ENCODE results near the gene ITGB6.
"Not testable (repeated sequence)": the region's sequence is repeated elsewhere in the genome, so short reads cannot be mapped to it uniquely, and the experiment has no call there.

ITGB6 gene

GRCh38 chr2:160140471-160140870, 59.6 kb downstream of the ITGB6 start:
- Histone ChIP-seq H3K36me3 (ENCODE audit: control insufficient read depth, insufficient read depth, low read length) (no peaks in the 10 kb centered on the region), H3K27me3 (ENCODE audit: control insufficient read depth, insufficient read depth, low read length) (no peaks in the 10 kb centered on the region), H3K4me3 (ENCODE audit: low read length) (no peak overlapping the region), H3K4me1 (ENCODE audit: control insufficient read depth, insufficient read depth, low read length) (no peaks in the 10 kb centered on the region), H3K9ac (ENCODE audit: low read length) (no peak overlapping the region), H3K27ac (ENCODE audit: low read depth, low read length) (no peak overlapping the region)

- H3K36me3 ChIP-seq (ENCODE audit: control insufficient read depth, insufficient read depth, low read length): no peaks in the 10 kb centered on the region
- no peak overlapping the region for H3K27ac ChIP-seq (ENCODE audit: low read depth, low read length)
- no peaks in the 10 kb centered on the region for H3K4me1 ChIP-seq (ENCODE audit: control insufficient read depth, insufficient read depth, low read length)
- H3K9ac ChIP-seq (ENCODE audit: low read length): no peak overlapping the region
- no peak overlapping the region for H3K4me3 ChIP-seq (ENCODE audit: low read length)
- H3K27me3 ChIP-seq (ENCODE audit: control insufficient read depth, insufficient read depth, low read length): no peaks in the 10 kb centered on the region
Measured at GRCh38 chr2:160139991-160140390, 60.1 kb downstream of the ITGB6 start.

DNA sequence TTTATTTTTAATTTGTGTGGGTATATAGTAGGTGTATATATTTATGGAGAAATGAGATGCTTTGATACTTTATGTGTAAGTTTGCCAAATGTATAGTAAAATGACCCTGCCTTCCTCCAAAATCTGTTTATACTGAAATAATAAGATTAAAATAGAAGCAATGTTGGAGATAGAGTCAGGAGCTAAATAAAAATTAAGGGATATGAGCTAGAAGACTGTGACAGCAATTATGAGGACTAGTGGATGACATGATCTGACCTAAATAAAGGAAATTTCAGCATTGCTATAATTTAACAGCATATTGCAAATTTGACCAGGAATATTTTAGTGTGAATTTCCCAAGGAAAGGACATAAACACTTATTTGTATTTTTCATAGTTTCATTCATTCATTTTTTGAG, 60.7 kb downstream of the ITGB6 start:
- Histone ChIP-seq H3K9ac (ENCODE audit: low read length) (no peak overlapping the region), H3K27me3 (ENCODE audit: control insufficient read depth, insufficient read depth, low read length) (no peaks in the 10 kb centered on the region), H3K27ac (ENCODE audit: low read depth, low read length) (no peak overlapping the region), H3K4me3 (ENCODE audit: low read length) (no peak overlapping the region), H3K36me3 (ENCODE audit: control insufficient read depth, insufficient read depth, low read length) (no peaks in the 10 kb centered on the region), H3K4me1 (ENCODE audit: control insufficient read depth, insufficient read depth, low read length) (no peaks in the 10 kb centered on the region)

DNA sequence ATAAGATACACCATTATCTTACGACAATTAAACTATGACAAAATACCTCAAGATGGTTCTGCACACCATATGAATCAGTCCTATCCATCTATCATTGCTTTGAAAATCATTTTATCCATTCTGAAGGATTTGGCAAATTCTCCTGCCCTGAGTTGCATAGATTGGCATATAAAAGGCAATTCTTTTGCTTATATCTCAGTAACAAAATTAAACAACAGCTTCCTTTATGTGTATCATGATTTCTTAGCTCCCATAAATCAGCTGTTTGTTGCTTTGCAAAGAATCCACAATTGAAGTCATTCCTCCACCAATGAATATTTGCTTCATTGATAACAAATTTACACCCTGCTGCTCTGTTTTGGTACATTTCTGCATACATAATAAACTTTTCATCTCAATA, 61.7 kb downstream of the ITGB6 start:
- H3K4me1 ChIP-seq (ENCODE audit: control insufficient read depth, insufficient read depth, low read length): no peaks in the 10 kb centered on the region
- H3K9ac ChIP-seq (ENCODE audit: low read length): no peak overlapping the region
- H3K4me3 ChIP-seq (ENCODE audit: low read length): no peak overlapping the region
- H3K27ac ChIP-seq (ENCODE audit: low read depth, low read length): no peak overlapping the region
- no peaks in the 10 kb centered on the region for H3K36me3 ChIP-seq (ENCODE audit: control insufficient read depth, insufficient read depth, low read length)
- no peaks in the 10 kb centered on the region for H3K27me3 ChIP-seq (ENCODE audit: control insufficient read depth, insufficient read depth, low read length)

DNA sequence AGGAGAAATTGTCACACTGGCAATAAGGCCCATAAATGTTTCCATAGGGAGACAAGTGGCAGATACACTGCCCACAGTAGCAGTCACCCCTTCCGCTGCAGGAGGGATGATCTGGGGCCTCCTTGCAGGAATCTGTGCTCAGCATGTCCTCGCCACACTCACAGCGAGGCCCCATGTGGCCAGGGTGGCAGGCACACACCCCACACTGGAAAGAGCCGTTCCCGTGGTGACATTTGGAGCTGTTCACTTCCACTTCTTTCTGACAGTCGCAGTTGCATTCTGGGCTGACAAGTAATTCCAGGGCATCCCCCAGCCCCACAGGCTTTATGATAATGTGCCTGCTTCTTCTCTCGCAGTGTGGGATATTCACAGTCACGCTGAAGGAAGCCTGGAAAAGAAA, 62.6 kb downstream of the ITGB6 start:
- H3K4me1 ChIP-seq (ENCODE audit: control insufficient read depth, insufficient read depth, low read length): no peaks in the 10 kb centered on the region
- no peaks in the 10 kb centered on the region for H3K27me3 ChIP-seq (ENCODE audit: control insufficient read depth, insufficient read depth, low read length)
- no peak overlapping the region for H3K9ac ChIP-seq (ENCODE audit: low read length)
- H3K36me3 ChIP-seq (ENCODE audit: control insufficient read depth, insufficient read depth, low read length): no peaks in the 10 kb centered on the region
- H3K27ac ChIP-seq (ENCODE audit: low read depth, low read length): no peak overlapping the region
- no peak overlapping the region for H3K4me3 ChIP-seq (ENCODE audit: low read length)

- H3K27me3 ChIP-seq (ENCODE audit: control insufficient read depth, insufficient read depth, low read length): no peaks in the 10 kb centered on the region
- no peak overlapping the region for H3K9ac ChIP-seq (ENCODE audit: low read length)
- no peak overlapping the region for H3K27ac ChIP-seq (ENCODE audit: low read depth, low read length)
- no peaks in the 10 kb centered on the region for H3K36me3 ChIP-seq (ENCODE audit: control insufficient read depth, insufficient read depth, low read length)
- H3K4me1 ChIP-seq (ENCODE audit: control insufficient read depth, insufficient read depth, low read length): no peaks in the 10 kb centered on the region
- H3K4me3 ChIP-seq (ENCODE audit: low read length): no peak overlapping the region
Measured at GRCh38 chr2:160132761-160133160, 67.3 kb downstream of the ITGB6 start.

GRCh38 chr2:160126756-160127155, 73.3 kb downstream of the ITGB6 start:
- H3K27ac ChIP-seq (ENCODE audit: low read depth, low read length): no peak overlapping the region
- H3K4me3 ChIP-seq (ENCODE audit: low read length): no peak overlapping the region
- no peaks in the 10 kb centered on the region for H3K36me3 ChIP-seq (ENCODE audit: control insufficient read depth, insufficient read depth, low read length)
- H3K9ac ChIP-seq (ENCODE audit: low read length): no peak overlapping the region
- no peaks in the 10 kb centered on the region for H3K4me1 ChIP-seq (ENCODE audit: control insufficient read depth, insufficient read depth, low read length)
- no peaks in the 10 kb centered on the region for H3K27me3 ChIP-seq (ENCODE audit: control insufficient read depth, insufficient read depth, low read length)

DNA sequence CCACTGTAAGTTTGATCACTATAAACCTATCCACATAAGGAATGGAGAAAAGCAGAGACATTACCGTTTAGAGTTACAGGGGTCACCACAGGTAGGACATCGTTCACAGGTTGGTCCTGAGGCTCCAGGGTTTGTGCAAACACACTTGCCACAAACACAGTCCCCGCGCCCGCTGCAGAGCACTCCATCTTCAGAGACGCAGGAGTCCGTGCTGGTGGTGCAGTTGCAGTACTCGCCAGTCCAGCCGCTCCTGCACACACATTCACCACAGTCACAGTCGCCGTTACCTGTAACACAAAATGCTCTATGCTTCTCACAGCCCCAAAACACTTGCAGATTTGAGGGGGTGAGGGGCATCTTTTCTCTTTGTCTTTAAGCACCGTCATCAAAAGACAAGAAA, 73.8 kb downstream of the ITGB6 start:
- Histone ChIP-seq H3K4me3 (ENCODE audit: low read length) (no peak overlapping the region), H3K4me1 (ENCODE audit: control insufficient read depth, insufficient read depth, low read length) (no peaks in the 10 kb centered on the region), H3K9ac (ENCODE audit: low read length) (no peak overlapping the region), H3K27me3 (ENCODE audit: control insufficient read depth, insufficient read depth, low read length) (no peaks in the 10 kb centered on the region), H3K36me3 (ENCODE audit: control insufficient read depth, insufficient read depth, low read length) (no peaks in the 10 kb centered on the region), H3K27ac (ENCODE audit: low read depth, low read length) (no peak overlapping the region)

DNA sequence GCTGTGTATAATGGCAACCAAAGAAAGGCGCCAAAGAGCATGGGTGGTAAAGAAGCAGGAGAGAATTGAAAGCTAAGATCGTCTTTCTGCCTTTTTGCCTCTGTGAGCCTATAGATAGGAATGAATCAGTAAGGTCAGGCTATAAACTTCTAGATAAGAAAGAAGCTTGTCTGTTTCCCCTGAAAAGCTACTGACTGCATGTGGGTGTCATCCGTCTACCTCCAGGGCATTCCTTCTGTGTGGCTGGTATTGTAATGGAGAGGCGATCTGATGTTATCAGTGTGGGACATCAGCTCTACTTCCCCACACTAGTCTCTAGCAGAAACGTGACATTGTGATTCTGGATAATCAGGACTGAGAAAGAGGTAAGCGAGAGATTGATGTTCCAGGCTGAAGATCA, 74.2 kb downstream of the ITGB6 start:
- H3K36me3 ChIP-seq (ENCODE audit: control insufficient read depth, insufficient read depth, low read length): no peaks in the 10 kb centered on the region
- no peak overlapping the region for H3K27ac ChIP-seq (ENCODE audit: low read depth, low read length)
- H3K4me1 ChIP-seq (ENCODE audit: control insufficient read depth, insufficient read depth, low read length): no peaks in the 10 kb centered on the region
- no peaks in the 10 kb centered on the region for H3K27me3 ChIP-seq (ENCODE audit: control insufficient read depth, insufficient read depth, low read length)
- H3K4me3 ChIP-seq (ENCODE audit: low read length): no peak overlapping the region
- no peak overlapping the region for H3K9ac ChIP-seq (ENCODE audit: low read length)

- Histone ChIP-seq H3K4me3 (ENCODE audit: low read length) (no peak overlapping the region), H3K4me1 (ENCODE audit: control insufficient read depth, insufficient read depth, low read length) (no peaks in the 10 kb centered on the region), H3K27me3 (ENCODE audit: control insufficient read depth, insufficient read depth, low read length) (no peaks in the 10 kb centered on the region), H3K27ac (ENCODE audit: low read depth, low read length) (no peak overlapping the region), H3K36me3 (ENCODE audit: control insufficient read depth, insufficient read depth, low read length) (no peaks in the 10 kb centered on the region), H3K9ac (ENCODE audit: low read length) (no peak overlapping the region)
Measured at GRCh38 chr2:160125366-160125765, 74.7 kb downstream of the ITGB6 start.

- Histone ChIP-seq H3K36me3 (ENCODE audit: control insufficient read depth, insufficient read depth, low read length) (no peaks in the 10 kb centered on the region), H3K4me3 (ENCODE audit: low read length) (no peak overlapping the region), H3K4me1 (ENCODE audit: control insufficient read depth, insufficient read depth, low read length) (no peaks in the 10 kb centered on the region), H3K27me3 (ENCODE audit: control insufficient read depth, insufficient read depth, low read length) (no peaks in the 10 kb centered on the region), H3K27ac (ENCODE audit: low read depth, low read length) (no peak overlapping the region), H3K9ac (ENCODE audit: low read length) (no peak overlapping the region)
Measured at GRCh38 chr2:160124571-160124970, 75.5 kb downstream of the ITGB6 start.

DNA sequence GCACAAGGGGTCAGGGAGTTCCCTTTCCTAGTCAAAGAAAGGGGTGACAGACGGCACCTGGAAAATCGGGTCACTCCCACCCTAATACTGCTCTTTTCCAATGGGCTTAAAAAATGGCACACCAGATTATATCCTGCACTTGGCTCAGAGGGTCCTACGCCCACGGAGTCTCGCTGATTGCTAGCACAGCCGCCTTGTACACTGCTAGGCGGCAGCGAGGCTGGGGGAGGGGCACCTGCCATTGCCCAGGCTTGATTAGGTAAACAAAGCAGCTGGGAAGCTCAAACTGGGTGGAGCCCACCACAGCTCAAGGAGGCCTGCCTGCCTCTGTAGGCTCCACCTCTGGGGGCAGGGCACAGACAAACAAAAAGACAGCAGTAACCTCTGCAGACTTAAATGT, 85.4 kb downstream of the ITGB6 start:
- not testable (repeated sequence) for H3K9ac ChIP-seq (ENCODE audit: low read length); H3K27ac ChIP-seq (ENCODE audit: low read depth, low read length); H3K36me3 ChIP-seq (ENCODE audit: control insufficient read depth, insufficient read depth, low read length); H3K4me1 ChIP-seq (ENCODE audit: control insufficient read depth, insufficient read depth, low read length); H3K4me3 ChIP-seq (ENCODE audit: low read length); H3K27me3 ChIP-seq (ENCODE audit: control insufficient read depth, insufficient read depth, low read length)

DNA sequence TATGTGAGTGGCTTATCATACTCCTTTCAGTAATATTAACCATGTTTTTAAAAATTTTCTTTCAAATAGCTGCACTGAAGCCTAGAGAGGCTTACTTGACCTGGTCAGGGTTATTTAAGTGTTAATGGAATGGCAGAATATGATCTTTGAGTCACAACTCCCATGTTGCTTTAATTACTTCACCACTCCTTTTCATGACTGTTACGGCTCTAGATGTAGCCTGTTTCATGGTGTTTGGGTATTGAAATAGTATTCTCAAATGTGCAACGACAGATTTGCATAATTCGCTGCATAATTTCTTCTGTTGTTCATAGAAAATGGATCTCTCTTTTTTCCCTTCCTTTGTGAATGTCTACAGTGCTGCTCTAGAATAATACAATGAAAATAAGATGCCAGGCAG, 86.1 kb downstream of the ITGB6 start:
- Histone ChIP-seq H3K9ac (ENCODE audit: low read length) (no peak overlapping the region), H3K4me3 (ENCODE audit: low read length) (no peak overlapping the region), H3K4me1 (ENCODE audit: control insufficient read depth, insufficient read depth, low read length) (no peaks in the 10 kb centered on the region), H3K36me3 (ENCODE audit: control insufficient read depth, insufficient read depth, low read length) (no peaks in the 10 kb centered on the region), H3K27ac (ENCODE audit: low read depth, low read length) (no peak overlapping the region), H3K27me3 (ENCODE audit: control insufficient read depth, insufficient read depth, low read length) (no peaks in the 10 kb centered on the region)

Data from rectal smooth muscle tissue (tissue), 1 donor.